Right lobe of liver (tissue), 4 donors: ENCODE measurements around the gene TBX21.

ENCODE experiments used
- CTCF ChIP-seq, 4 donors: fragments of 200-600 bp in 3 of 4; fragments of 450-650 bp in 1 of 4; IDR thresholded peaks; one replicate each; pipeline versions ENCODE4 v1.5.1 to v1.8.0; 2016 to 2022; ENCODE audit warnings: antibody characterized with exemption in 4 of 4, mild to moderate bottlenecking in 2 of 4
- POLR2A ChIP-seq: fragments of 450-650 bp; IDR thresholded peaks from one replicate; pipeline ENCODE4 v1.6.1; 2017; ENCODE audit warnings: antibody characterized with exemption, mild to moderate bottlenecking
- donor health status: DM: no; HTN: no; CAD: no.
- donor health status: DM: no; HTN: no; CAD: no.
- donor health status: DM: no; HTN: yes; CAD: no.

GRCh38 chr17:47707056-47707804 is 25.8 kb upstream of the TBX21 start:
- TF ChIP-seq CTCF (IDR thresholded peaks at IDR 0.05) = no peak
- TF ChIP-seq POLR2A = no peak
